Right hindlimb (tissue), 1 donor: ENCODE measurements around the gene PPT2.

ENCODE experiments used
- DNase-seq: peaks from one replicate; pipeline ENCODE4 v3.0.0-alpha.2; 2018

Gene PPT2

GRCh38 chr6:32153564-32154513 lies at the start of gene PPT2:
TSS of gene PPT2 (plus strand) at chr6:32154141. CDS start at chr6:32154595, 454 bp downstream.
- DNase-seq, result peak; percentile 96

GRCh38 chr6:32105433-32105832 lies 48.5 kb upstream of the PPT2 start:
- DNase-seq, result no peak

- DNase-seq, result peak; percentile 38
These were observed 46.5 kb upstream of the PPT2 start for GRCh38 chr6:32107406-32107805.

GRCh38 chr6:32108094-32108627 lies 45.8 kb upstream of the PPT2 start:
- peak; percentile 89 for DNase-seq

- no peak for DNase-seq
These were observed 45.2 kb upstream of the PPT2 start for GRCh38 chr6:32108727-32109113.

GRCh38 chr6:32109114-32109764 lies 44.7 kb upstream of the PPT2 start, which contains the start of gene TNXB:
TSS of gene TNXB (minus strand) at chr6:32109338. CDS start at chr6:32098198, 11,140 bp downstream.
- DNase-seq, result peak; percentile 68

- DNase-seq, result no peak
These were observed 44.2 kb upstream of the PPT2 start for GRCh38 chr6:32109765-32110160.

- peak; percentile 53 for DNase-seq
These were observed 43.3 kb upstream of the PPT2 start for GRCh38 chr6:32110632-32111031.

- peak; percentile 62 for DNase-seq
These were observed 42.4 kb upstream of the PPT2 start for GRCh38 chr6:32111424-32112066.

- DNase-seq, result peak; percentile 93
These were observed 41.4 kb upstream of the PPT2 start for GRCh38 chr6:32112431-32112980.

- peak; percentile 93 for DNase-seq
These were observed 40.3 kb upstream of the PPT2 start for GRCh38 chr6:32113386-32114352.

- DNase-seq, result peak; percentile 41
These were observed 39.1 kb upstream of the PPT2 start for GRCh38 chr6:32114796-32115195.

GRCh38 chr6:32115623-32116022 lies 38.3 kb upstream of the PPT2 start:
- DNase-seq, result no peak

- DNase-seq, result no peak
These were observed 37.3 kb upstream of the PPT2 start for GRCh38 chr6:32116674-32117073.

GRCh38 chr6:32117461-32117860 lies 36.5 kb upstream of the PPT2 start:
- DNase-seq, result no peak

- peak; percentile 90 for DNase-seq
These were observed 34.9 kb upstream of the PPT2 start for GRCh38 chr6:32118782-32119628.

- DNase-seq, result no peak
These were observed 33.3 kb upstream of the PPT2 start for GRCh38 chr6:32120573-32121059.

GRCh38 chr6:32123681-32124080 lies 30.3 kb upstream of the PPT2 start:
- DNase-seq, result no peak

- no peak for DNase-seq
These were observed 27.1 kb upstream of the PPT2 start for GRCh38 chr6:32126880-32127279.

GRCh38 chr6:32127409-32127716 lies 26.6 kb upstream of the PPT2 start:
- DNase-seq, result no peak
